Activated B cell treated with CpG ODN at 0.5 μM for 24 hours (primary cell): ENCODE data around the gene MCF2L2. TPM values are rescaled to one million over a fixed set of nuclear protein-coding genes. Genes with fewer than 3 reads are reported as not detected.

Source experiments
- ATAC-seq: fragments of 200-7000 bp; cut with Tn5 transposase; one replicate; pipeline ENCODE4 v1.10.0; 2021; ENCODE audit warnings: low read depth, mild to moderate bottlenecking, moderate library complexity
- CTCF ChIA-PET: fragments of 350-600 bp; sonication (Branson Sonifier 250); formaldehyde crosslinking; loops from one replicate; lab custom pipeline; 2021; ENCODE audit warnings: antibody characterized with exemption; lab: Charles Lee
- POLR2A ChIA-PET: fragments of 350-600 bp; sonication (Branson Sonifier 250); formaldehyde crosslinking; loops from one replicate; lab custom pipeline; 2021; ENCODE audit warnings: antibody characterized with exemption; lab: Charles Lee
- DNase-seq: peaks from one replicate; pipeline ENCODE4 v3.0.0; 2022
- H3K27ac Mint-ChIP-seq: one replicate; pipeline ENCODE4 v1.8.0; 2020; ENCODE audit warnings: mixed read lengths
- H3K27me3 Mint-ChIP-seq: one replicate; pipeline ENCODE4 v1.8.0; 2021; ENCODE audit warnings: mixed read lengths
- H3K36me3 Mint-ChIP-seq: one replicate; pipeline ENCODE4 v1.8.0; 2021; ENCODE audit warnings: low read depth, mixed read lengths
- H3K4me1 Mint-ChIP-seq: one replicate; pipeline ENCODE4 v1.8.0; 2021; ENCODE audit warnings: mixed read lengths
- H3K4me3 Mint-ChIP-seq: one replicate; pipeline ENCODE4 v1.8.0; 2020; ENCODE audit warnings: mild to moderate bottlenecking, mixed read lengths
- H3K9me3 Mint-ChIP-seq: one replicate; pipeline ENCODE4 v1.8.0; 2020; ENCODE audit warnings: mixed read lengths
- CTCF ChIP-seq: fragments of 200-600 bp; IDR thresholded peaks from one replicate; pipeline ENCODE4 v1.8.0; 2022; ENCODE audit warnings: antibody characterized with exemption, mild to moderate bottlenecking
- intact Hi-C: fragments of 100-400 bp; cut with micrococcal nuclease; formaldehyde crosslinking; loops from one replicate; pipeline ENCODE4 v1.15.1; 2024
- total RNA-seq: library from RNA; stranded (reverse); gene quantifications from 2 replicates; pipeline ENCODE4 v1.2.3, GENCODE V29; 2022

The MCF2L2 gene
- total RNA-seq, 1 donor from 2014 or later, result 2.4 TPM

- TF ChIP-seq CTCF, result no peak
- no peak overlapping the region for H3K27ac Mint-ChIP-seq
- H3K4me3 Mint-ChIP-seq, result no peak overlapping the region
- H3K9me3 Mint-ChIP-seq, result peaks cover 13% of the 10 kb centered on the region
- peaks cover 21% of the 10 kb centered on the region for H3K4me1 Mint-ChIP-seq
- no peak for ATAC-seq
- DNase-seq, result no peak
- peaks cover 5% of the 10 kb centered on the region for H3K27me3 Mint-ChIP-seq
- H3K36me3 Mint-ChIP-seq, result no peaks in the 10 kb centered on the region
- ChIA-PET POLR2A (no interaction called here), CTCF (no interaction called here)
- intact Hi-C loops, result no loop called here
These were observed 9.5 kb upstream of the MCF2L2 start for GRCh38 chr3:183437666-183438564.

- Mint-ChIP-seq H3K27me3 (peaks cover 5% of the 10 kb centered on the region), H3K4me3 (no peak overlapping the region), H3K9me3 (peaks cover 7% of the 10 kb centered on the region), H3K27ac (no peak overlapping the region), H3K4me1 (peaks cover 21% of the 10 kb centered on the region), H3K36me3 (no peaks in the 10 kb centered on the region)
- CTCF ChIA-PET, result no interaction called here
- TF ChIP-seq CTCF, result no peak
- DNase-seq (no peak), ATAC-seq (no peak)
- POLR2A ChIA-PET, result no interaction called here
- intact Hi-C loops, result no loop called here
These were observed 8.6 kb upstream of the MCF2L2 start for GRCh38 chr3:183437061-183437460.

- intact Hi-C loops, result loop anchor here (1.0 kb wide), 1 partner anchor 12 kb away; no protein-coding TSS in a partner anchor
- CTCF ChIA-PET, result no interaction called here
- Mint-ChIP-seq H3K4me1 (peaks cover 21% of the 10 kb centered on the region), H3K27ac (no peak overlapping the region), H3K27me3 (peaks cover 12% of the 10 kb centered on the region), H3K36me3 (no peaks in the 10 kb centered on the region), H3K9me3 (peaks cover 5% of the 10 kb centered on the region), H3K4me3 (no peak overlapping the region)
- DNase-seq (no peak), ATAC-seq (peak; percentile 96)
- POLR2A ChIA-PET, result no interaction called here
- TF ChIP-seq CTCF, result no peak
These were observed 7.2 kb upstream of the MCF2L2 start for GRCh38 chr3:183435661-183436060.

- Mint-ChIP-seq H3K4me1 (peaks cover 21% of the 10 kb centered on the region), H3K27ac (no peak overlapping the region), H3K9me3 (peaks cover 3% of the 10 kb centered on the region), H3K4me3 (no peak overlapping the region), H3K36me3 (no peaks in the 10 kb centered on the region), H3K27me3 (peaks cover 15% of the 10 kb centered on the region)
- ATAC-seq, result no peak
- CTCF ChIA-PET, result no interaction called here
- no peak for TF ChIP-seq CTCF
- DNase-seq, result no peak
- POLR2A ChIA-PET, result no interaction called here
- intact Hi-C loops, result no loop called here
These were observed 6.6 kb upstream of the MCF2L2 start for GRCh38 chr3:183434992-183435391.

- H3K9me3 Mint-ChIP-seq, result peaks cover 1% of the 10 kb centered on the region
- no peak overlapping the region for H3K27ac Mint-ChIP-seq
- intact Hi-C loops, result no loop called here
- ATAC-seq (no peak), DNase-seq (no peak)
- H3K36me3 Mint-ChIP-seq, result no peaks in the 10 kb centered on the region
- CTCF ChIA-PET, result no interaction called here
- peaks cover 21% of the 10 kb centered on the region for H3K4me1 Mint-ChIP-seq
- POLR2A ChIA-PET, result no interaction called here
- no peak for TF ChIP-seq CTCF
- no peak overlapping the region for H3K4me3 Mint-ChIP-seq
- peaks cover 15% of the 10 kb centered on the region for H3K27me3 Mint-ChIP-seq
These were observed 6.1 kb upstream of the MCF2L2 start for GRCh38 chr3:183434503-183434902.
